BE2C (cell line): Measurements from ENCODE around the gene CRHR2.

Experiments used
- DNase-seq: peaks from one replicate; pipeline ENCODE4 v3.0.0-alpha.2; 2020
- H3K27me3 ChIP-seq: fragments of 250-450 bp; sonication (Bioruptor Pico); 2 replicates; pipeline ENCODE4 v1.5.1; 2020; ENCODE audit warnings: mild to moderate bottlenecking
- H3K36me3 ChIP-seq: fragments of 250-450 bp; sonication (Bioruptor Pico); 2 replicates; pipeline ENCODE4 v1.5.1; 2020; ENCODE audit warnings: mild to moderate bottlenecking
- H3K4me1 ChIP-seq: fragments of 250-450 bp; sonication (Bioruptor Pico); 2 replicates; pipeline ENCODE4 v1.5.1; 2020
- H3K4me3 ChIP-seq: 2 replicates; pipeline ENCODE4 v1.5.1; 2011; ENCODE audit warnings: low read depth, low read length
- H3K9me3 ChIP-seq: fragments of 250-450 bp; sonication (Bioruptor Pico); 2 replicates; pipeline ENCODE4 v1.5.1; 2020
- TF ChIP-seq, protein P1 (sequence below): IDR thresholded peaks from 2 replicates; pipeline ENCODE4 v1.5.1; 2012; ENCODE audit warnings: mild to moderate bottlenecking, low read depth, low read length

The CRHR2 gene

DNA sequence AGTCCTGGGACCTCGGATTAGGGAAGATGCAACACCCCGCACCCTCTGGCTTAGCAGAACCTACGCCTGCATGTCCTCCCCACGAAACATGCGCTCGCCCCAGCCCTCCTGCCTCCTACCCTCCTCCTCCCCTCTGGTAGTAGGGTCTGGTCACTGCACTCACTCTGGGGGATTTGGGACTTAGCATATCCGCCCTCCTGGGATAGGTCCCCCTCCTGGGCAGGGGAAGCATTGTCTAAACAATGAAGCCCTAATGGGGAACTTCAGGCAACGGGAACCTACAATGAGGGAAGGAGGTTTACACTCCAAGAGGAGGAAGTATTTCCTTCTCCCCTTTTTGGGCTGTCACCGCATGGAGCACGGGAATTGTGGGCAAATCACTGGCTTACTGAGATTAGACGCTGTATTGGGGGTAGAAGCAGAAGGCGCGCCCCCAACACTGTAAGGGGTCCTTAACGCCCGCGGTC is 892 bp downstream of the CRHR2 start:
- TF ChIP-seq, protein P1, sequence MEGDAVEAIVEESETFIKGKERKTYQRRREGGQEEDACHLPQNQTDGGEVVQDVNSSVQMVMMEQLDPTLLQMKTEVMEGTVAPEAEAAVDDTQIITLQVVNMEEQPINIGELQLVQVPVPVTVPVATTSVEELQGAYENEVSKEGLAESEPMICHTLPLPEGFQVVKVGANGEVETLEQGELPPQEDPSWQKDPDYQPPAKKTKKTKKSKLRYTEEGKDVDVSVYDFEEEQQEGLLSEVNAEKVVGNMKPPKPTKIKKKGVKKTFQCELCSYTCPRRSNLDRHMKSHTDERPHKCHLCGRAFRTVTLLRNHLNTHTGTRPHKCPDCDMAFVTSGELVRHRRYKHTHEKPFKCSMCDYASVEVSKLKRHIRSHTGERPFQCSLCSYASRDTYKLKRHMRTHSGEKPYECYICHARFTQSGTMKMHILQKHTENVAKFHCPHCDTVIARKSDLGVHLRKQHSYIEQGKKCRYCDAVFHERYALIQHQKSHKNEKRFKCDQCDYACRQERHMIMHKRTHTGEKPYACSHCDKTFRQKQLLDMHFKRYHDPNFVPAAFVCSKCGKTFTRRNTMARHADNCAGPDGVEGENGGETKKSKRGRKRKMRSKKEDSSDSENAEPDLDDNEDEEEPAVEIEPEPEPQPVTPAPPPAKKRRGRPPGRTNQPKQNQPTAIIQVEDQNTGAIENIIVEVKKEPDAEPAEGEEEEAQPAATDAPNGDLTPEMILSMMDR, result no peak
- Histone ChIP-seq H3K27me3 (peaks cover 16% of the 10 kb centered on the region; the same call in 1 of the 2 replicates), H3K4me3 (no peak overlapping the region), H3K9me3 (no peaks in the 10 kb centered on the region), H3K36me3 (no peaks in the 10 kb centered on the region), H3K4me1 (no peaks in the 10 kb centered on the region; the same call in 1 of the 2 replicates)
- DNase-seq, result no peak

DNA sequence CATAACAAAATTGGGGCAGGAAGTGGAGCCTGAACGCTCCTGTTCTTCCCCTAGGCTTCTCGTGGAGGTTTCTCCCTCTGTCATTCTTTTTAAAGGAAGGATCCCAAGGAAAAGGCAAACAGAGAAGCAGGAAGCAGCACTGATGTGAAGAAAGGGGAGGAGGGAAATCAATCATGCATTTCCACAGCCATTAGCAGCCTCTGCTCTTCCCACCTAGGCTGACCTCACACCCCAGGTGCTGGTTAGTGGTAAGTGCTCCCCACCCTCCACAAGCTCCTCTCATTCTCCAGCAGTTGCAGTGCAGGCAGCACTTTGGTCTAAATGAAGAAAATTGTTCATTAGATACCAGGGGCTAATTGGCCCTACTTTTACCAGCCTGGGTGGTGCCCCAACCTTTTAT is 2.6 kb downstream of the CRHR2 start:
- H3K4me1 ChIP-seq, result no peaks in the 10 kb centered on the region; the same call in 1 of the 2 replicates
- peaks cover 16% of the 10 kb centered on the region; the same call in 1 of the 2 replicates for H3K27me3 ChIP-seq
- no peaks in the 10 kb centered on the region for H3K36me3 ChIP-seq
- H3K4me3 ChIP-seq, result no peak overlapping the region
- no peak for DNase-seq
- TF ChIP-seq, protein P1, result no peak
- H3K9me3 ChIP-seq, result no peaks in the 10 kb centered on the region

DNA sequence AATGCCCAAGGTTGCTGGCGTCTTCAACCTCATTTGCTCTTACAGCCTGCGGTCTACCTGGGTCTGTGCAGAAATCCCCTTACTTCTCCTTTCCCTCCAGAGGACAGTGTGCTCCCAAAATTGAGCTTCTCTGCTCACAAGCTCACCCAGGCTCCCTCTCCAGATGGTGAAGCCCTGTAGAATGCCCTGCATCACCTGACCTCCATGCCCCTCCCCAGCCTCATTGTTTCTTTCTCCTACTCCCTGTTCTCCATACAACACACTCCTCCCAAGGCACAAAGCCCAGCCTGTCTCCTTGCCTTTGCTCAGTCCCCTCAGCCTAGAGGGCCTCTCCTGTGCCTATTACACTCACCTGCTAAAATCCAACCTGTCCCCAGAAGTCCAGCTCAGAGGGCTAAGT is 3.5 kb downstream of the CRHR2 start:
- H3K4me3 ChIP-seq, result no peak overlapping the region
- DNase-seq, result no peak
- no peaks in the 10 kb centered on the region for H3K36me3 ChIP-seq
- H3K9me3 ChIP-seq, result no peaks in the 10 kb centered on the region
- peaks cover 2% of the 10 kb centered on the region for H3K4me1 ChIP-seq
- TF ChIP-seq, protein P1, result no peak
- peaks cover 16% of the 10 kb centered on the region; the same call in 1 of the 2 replicates for H3K27me3 ChIP-seq

DNA sequence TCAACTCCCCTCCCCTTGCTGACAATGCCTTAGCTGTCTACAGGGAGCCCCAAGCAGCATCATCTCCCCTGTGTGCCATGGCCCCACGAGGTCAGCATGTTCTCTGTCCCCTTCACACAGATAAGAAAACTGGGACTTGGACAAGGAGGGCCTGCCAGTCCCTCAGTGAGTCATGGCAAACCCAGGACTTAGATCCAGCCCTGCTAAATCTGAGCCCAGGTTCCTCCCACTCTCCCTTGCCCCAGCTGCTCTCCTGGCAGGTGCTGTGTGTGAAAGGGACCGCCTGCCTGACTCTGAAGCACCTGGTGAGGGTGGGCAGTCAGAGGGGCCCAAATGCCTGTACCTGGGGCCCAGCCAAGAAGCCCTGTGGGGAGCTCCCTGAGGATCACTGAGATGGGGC is 7.4 kb downstream of the CRHR2 start:
- no peak overlapping the region for H3K4me3 ChIP-seq
- TF ChIP-seq, protein P1, result no peak
- H3K36me3 ChIP-seq, result no peaks in the 10 kb centered on the region
- H3K27me3 ChIP-seq, result no peaks in the 10 kb centered on the region
- DNase-seq, result no peak
- H3K9me3 ChIP-seq, result no peaks in the 10 kb centered on the region
- peaks cover 2% of the 10 kb centered on the region; the same call in 1 of the 2 replicates for H3K4me1 ChIP-seq

DNA sequence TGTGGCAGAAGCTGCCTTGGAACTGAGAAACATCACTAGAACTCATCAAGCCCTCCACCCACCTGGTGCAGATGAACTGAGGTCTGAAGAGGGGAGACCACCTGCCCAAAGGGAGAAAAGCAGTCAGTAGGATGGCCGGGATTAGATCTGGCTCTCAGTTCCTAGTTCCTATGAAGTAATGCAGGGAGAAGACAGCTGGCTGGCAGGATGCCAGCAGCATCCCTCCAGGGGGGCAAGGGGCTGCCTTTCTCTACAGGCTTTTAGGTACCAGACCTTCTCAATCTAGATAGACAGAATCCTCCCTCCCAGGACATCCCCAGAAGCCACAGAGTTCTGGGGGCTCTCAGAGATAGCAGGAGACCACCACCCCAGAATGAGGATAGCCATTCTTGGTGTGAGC is 7.8 kb downstream of the CRHR2 start:
- H3K4me1 ChIP-seq, result peaks cover 2% of the 10 kb centered on the region; the same call in 1 of the 2 replicates
- TF ChIP-seq, protein P1, result no peak
- no peak overlapping the region for H3K4me3 ChIP-seq
- H3K27me3 ChIP-seq, result no peaks in the 10 kb centered on the region
- H3K9me3 ChIP-seq, result no peaks in the 10 kb centered on the region
- DNase-seq, result peak; percentile 35
- no peaks in the 10 kb centered on the region for H3K36me3 ChIP-seq

DNA sequence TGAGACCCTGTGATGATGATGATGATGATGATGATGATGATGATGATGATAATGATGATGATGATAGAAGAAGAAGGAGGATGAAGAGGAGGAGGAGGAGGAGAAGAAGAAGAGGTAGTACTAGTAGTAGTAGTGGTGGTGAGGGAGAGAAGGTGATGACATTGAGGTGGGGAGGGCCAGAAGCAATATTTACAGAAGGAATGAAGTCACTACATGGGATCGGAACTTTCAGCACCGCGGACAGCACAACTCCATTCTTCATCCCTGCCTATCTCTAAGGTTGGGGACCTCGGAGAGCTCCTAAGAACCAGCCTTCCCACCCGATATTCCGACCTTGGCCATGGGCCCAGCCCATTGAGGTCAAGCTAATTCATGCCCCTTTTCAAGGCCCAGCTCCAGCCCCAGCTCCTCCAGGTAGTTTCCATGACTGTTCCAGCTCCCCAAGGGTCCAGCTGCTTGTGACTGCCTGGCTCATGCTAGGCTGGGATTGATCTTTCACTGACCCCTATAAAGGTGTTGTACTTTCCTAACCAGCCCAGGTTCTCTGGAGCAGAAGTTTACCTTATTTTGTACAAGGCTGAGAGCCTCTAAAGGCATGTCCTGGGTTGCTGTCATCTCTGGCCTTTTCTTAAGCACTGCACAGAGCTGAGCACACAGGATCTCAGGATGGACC is 10.3 kb downstream of the CRHR2 start:
- H3K36me3 ChIP-seq, result no peaks in the 10 kb centered on the region
- H3K4me1 ChIP-seq, result peaks cover 5% of the 10 kb centered on the region; the same call in 1 of the 2 replicates
- no peak overlapping the region for H3K4me3 ChIP-seq
- DNase-seq, result no peak
- TF ChIP-seq, protein P1, result no peak
- no peaks in the 10 kb centered on the region for H3K9me3 ChIP-seq
- H3K27me3 ChIP-seq, result no peaks in the 10 kb centered on the region
